ENCODE results near the gene GNA15.

DNA sequence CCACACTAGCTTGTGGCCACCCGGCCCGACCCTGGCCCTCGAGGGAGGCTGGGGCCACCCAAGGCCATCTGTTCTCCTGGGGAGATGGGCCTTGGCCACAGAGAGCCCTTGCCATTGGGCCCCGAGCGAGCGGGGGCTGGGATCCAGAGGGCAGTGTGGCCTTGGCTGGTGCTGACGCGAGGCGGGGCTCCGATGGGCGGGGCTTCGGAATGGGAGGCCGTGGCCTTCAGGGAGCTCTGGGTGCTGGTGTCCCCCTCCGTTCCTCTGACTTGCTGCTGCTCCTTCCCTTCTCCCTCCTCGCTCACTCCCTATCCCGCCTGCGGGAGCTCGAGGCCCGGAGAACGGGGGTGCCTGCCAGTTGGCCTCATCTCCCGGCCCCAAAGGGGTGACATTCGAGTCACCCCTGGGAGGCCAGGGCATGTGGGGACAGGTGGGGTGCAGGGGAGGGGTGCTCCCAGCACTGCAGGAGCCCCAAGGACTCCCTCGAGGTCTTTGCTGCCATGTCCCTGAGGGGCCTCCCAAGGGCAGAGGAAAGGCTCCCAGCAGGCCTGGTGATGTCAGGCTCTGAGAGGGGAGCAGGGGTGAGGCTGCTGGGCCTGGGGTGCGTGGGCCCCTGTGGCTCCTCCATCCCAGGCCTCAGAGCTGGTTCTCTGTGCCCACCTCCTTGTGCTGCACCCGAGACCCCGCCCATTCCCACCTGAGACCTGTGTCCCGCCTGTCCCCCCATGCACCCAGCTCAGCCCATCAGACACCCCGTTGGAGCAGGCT, 54.1 kb downstream of the GNA15 start:
- TF ChIP-seq, protein P1, sequence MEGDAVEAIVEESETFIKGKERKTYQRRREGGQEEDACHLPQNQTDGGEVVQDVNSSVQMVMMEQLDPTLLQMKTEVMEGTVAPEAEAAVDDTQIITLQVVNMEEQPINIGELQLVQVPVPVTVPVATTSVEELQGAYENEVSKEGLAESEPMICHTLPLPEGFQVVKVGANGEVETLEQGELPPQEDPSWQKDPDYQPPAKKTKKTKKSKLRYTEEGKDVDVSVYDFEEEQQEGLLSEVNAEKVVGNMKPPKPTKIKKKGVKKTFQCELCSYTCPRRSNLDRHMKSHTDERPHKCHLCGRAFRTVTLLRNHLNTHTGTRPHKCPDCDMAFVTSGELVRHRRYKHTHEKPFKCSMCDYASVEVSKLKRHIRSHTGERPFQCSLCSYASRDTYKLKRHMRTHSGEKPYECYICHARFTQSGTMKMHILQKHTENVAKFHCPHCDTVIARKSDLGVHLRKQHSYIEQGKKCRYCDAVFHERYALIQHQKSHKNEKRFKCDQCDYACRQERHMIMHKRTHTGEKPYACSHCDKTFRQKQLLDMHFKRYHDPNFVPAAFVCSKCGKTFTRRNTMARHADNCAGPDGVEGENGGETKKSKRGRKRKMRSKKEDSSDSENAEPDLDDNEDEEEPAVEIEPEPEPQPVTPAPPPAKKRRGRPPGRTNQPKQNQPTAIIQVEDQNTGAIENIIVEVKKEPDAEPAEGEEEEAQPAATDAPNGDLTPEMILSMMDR (IDR thresholded peaks at IDR 0.05) = no peak
- no peak for TF ChIP-seq POLR2A (IDR thresholded peaks at IDR 0.05)
- TF ChIP-seq EP300 (IDR thresholded peaks at IDR 0.05) = no peak
